HT-29 (cell line): ENCODE results near the gene FOSL1. TPM values are rescaled to one million over a fixed set of nuclear protein-coding genes. Genes with fewer than 3 reads are reported as not detected.

ENCODE experiments used
- DNase-seq: peaks from one replicate; pipeline ENCODE4 v3.0.0-alpha.2; 2015; ENCODE audit warnings: low spot score
- total RNA-seq: library from RNA; depleted of rRNA; stranded (reverse); fragments of >200 nt; shearing (Covaris generic); gene quantifications from 2 replicates; pipeline ENCODE4 v1.2.3, GENCODE V29; 2014

Gene FOSL1
- total RNA-seq, 1 experiment from 2014 or later: 140 TPM

DNA sequence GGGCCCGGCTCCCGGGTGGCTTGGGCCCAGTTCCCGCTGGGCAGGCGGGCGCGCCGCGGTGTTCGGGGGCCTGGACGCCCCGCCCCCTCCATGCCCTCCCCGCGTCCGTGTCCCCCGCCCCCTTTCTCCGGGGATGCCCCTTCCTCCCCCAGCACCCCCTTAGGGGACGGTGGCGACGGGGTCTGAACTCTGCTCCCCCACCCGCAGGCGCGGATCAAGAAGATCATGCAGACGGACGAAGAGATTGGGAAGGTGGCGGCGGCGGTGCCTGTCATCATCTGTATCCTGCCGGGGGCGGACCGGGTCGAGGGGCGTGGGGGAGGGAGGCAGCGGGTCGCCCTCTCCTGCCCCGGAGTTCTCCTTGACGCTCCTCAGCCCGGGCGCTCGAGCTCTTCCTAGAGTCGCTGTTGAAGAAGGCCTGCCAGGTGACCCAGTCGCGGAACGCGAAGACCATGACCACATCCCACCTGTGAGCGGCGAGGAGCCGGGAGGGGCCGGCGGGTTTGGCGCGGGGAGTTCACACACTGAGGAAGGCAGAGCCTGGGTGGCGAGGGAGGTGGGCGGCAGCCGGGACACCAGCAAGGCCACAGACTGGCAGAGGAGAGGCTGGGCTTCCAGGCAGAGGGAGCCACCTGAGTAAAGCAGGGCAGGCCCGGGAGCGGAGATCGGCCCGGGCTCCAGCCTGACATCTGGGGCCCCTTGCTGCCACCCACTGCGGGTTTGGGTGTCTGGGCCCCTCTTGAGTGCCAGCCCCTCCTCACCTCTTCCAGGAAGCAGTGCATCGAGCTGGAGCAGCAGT, 19.6 kb upstream of the FOSL1 start:
- DNase-seq: peak; percentile 29

DNA sequence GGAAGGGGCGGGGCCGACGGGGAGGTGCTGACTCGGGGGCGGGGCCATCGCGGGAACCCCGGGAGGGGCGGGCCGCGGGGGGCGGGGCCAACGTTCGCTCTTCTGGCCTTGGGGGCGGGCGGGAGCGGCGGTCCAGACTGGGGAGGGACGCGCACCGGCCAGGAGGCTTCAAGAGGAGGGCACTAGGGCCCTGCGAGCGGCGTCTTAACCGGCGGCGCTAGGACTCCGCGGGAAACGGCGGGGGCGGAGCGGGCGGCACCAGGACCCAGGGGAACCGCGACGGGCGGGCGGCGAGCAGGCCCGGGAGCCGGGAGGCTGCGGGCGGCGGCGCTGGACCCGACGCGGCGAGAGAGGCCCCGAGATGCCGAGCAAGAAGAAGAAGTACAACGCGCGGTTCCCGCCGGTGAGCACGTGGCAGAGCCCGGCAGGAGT, 19.0 kb upstream of the FOSL1 start, which contains the start of gene DRAP1:
TSS of gene DRAP1 (plus strand) at position 286 of the 432 bp plus-strand sequence. CDS start at position 362, 76 bp downstream.
- peak; percentile 98 for DNase-seq

DNA sequence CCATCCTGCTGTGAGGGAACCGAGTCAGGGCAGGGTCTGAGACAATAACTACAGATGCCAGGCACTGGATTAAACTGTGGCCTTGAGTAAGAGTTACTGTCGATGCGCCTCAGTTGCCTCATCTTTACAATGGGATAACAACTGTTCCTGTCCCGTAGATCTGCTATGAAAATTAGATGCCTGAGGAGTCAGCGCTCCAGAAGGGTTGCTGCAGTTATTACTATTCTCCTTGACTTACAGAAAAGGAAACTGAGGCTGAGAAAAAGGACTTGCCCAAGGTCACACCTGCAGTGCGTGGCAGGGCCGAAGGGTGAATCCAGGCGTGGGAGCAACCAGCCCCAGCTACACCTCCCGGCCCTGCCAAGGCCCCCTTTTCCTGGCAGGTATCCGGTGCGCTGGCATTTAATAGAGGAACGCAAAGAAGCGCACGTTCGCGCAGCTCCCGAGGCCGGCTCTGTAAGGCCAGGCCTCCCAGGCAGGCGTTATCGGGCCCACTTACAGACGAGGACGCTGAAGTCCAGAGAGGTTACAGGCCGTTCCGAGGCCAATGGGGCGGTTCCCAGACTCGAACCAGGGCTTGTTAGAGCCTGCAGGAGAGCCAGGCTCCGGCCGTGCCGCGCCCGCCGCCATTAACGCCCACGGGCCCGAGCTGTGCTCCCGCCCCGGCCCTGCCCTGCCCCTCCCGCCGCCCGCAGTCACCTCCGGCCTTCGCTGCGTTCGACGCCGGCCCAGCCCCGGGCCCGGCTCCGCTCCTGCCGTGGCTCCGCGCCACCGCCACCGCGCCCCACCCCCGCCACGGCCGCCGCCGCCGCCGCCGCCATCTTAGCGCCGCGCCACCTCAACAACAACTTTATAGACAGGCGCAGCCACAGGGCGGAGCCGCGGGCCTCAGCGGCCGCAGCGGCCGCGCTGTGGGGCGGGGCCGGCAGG, 18.3 kb upstream of the FOSL1 start, which contains the start of gene C11orf68:
TSS of gene C11orf68 (minus strand) at position 852 of the 930 bp plus-strand sequence. CDS start at position 821, 31 bp downstream.
- DNase-seq: peak; percentile 48

DNA sequence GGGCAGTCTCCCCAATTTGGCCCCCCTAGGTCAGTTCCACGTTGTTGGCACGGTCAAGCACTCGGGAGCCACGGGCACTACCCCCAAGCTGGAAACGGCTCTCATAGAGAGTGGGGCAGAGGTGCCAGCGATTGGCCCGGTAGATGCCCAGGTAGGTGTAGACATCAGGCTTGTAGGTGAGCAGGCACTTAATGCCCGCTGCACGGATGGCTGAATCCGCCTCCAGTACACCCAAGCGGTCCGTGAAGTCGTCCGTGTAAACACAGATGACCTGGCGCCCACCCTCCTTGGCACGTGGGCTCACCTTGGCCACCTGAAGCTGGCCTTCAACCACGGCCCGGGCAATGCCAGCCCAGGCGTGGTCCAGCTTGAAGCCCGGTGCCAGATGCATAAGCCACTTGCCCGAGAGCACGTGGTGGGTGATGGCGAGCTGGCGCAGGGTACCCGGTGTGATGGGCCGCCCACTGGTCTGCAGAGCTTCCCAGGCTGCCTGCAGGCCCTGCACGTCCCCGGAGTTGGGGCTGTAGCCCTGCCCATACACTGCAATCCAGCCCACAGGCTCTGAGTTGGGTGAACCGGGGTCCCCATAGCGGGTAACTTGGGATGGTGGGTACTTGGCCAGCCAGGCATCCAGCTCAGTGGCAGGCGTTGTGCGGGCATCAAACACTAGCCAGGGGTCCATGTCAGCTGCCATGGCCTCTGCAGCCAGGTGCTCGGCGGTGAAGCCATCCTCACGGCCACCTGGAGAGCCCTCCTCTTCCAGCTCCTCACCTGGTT, 17.4 kb upstream of the FOSL1 start:
- no peak for DNase-seq

DNA sequence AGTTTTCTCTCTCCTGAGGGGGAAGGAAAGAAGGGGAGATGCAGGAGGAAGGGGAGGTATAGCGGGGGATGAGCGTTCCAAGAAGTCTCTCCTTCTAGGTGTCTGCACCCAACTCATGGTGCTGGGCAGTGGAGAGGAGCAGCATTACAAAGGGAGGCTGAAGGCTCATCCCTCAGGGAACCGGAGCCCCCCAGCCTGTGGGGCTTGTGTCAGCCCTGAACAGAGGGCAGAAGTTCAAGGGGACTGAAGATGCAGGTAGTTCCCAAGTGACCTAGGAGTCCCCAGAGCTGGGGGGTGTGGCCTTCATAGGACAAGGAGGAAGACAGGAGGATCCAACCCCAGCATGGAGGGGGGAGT, 16.9 kb upstream of the FOSL1 start:
- DNase-seq: no peak

DNA sequence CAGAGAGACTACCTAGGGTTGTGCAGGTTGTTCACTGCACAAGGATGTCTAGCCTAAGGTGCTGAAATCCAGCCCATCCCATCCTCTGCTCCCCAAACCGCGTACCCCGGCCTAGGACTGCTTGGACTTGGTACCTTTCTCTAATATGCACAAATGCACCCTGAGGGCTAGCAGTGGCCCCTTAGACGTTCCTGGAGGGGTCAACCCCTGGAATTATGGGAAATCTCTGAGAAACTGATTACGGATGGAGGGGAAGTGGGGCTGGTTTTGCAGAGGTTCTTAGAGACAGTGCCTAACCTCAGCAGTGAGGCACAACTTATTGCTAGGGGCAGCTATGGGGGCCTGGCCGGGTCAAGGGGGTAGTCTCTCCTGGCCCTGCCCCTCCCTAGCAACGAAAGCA, 16.2 kb upstream of the FOSL1 start:
- DNase-seq: no peak

DNA sequence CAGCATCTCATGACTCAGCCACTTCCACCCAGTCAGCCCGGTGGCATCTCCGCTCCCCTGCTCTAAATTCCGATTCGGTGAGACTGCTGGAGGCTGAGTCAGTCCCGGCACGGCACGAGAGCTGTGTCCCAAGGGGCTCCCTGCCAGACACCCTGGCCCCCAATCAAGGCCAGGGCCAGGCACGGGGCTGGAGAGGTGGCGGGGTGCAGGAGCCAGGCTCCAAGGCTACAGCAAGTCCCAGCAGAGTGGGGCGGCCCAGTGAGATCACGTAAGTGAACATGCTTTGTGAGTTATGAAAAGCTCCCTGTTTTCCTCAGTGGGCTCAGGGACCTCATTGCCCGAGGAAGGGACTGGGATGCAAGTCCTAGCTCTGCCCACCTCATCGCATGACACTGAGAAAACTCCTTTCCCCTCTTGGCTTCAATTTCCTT, 15.6 kb upstream of the FOSL1 start:
- peak; percentile 82 for DNase-seq

DNA sequence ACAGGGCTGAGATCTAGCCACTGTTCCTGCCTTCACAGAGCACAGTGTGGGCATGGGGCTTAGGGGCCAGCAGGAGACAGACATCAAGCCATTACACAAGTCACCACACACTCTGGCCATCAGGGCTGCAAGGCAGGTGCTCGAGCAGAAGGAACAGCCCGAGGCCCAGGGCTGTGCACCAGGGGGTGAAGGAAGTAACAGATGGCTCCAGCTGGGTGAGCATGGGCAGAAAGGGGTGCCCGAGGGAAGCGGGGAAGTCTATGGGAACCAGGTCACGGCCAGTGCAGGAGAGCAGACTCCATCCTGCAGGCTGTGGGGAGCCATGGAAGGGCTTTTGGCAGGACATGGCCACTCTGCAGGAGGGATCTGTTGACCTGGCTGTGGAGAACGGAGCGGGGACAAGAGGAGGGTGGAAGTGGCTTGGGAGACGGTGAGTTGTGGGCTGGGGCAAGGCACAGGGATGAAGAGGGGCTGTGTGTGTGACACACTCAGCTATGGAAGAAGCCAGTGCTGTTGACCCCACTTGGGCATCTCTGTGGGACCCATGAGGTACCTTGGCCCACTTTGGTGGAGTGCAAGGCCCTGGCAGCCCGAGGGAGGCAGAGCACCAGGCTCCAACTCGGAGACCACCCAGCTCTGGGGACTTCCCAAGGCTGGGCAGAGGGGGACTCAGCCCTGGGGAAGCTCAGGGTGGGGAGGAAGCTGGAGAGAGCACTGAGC, 15.1 kb upstream of the FOSL1 start:
- DNase-seq: no peak

DNA sequence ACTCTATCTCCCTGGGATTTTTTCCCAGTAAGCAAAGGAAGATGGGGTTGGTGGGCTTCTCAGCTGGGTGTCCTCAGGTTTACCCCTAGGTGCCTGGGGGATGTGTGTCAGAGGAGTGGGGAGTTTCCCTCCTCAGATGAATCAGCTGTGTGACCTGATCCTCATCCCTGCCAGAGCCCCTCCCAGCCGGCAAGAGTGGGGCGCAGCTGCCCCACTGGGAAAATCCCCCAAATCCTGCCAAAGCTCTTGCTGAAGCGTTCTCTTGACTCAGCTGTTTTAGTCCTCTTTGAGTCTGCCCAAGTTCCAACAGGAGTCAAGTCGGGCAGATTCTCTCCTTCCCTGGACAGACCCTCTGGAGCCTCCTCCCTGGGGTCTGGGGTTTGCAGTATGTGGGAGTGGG, 12.7 kb upstream of the FOSL1 start:
- DNase-seq: no peak

DNA sequence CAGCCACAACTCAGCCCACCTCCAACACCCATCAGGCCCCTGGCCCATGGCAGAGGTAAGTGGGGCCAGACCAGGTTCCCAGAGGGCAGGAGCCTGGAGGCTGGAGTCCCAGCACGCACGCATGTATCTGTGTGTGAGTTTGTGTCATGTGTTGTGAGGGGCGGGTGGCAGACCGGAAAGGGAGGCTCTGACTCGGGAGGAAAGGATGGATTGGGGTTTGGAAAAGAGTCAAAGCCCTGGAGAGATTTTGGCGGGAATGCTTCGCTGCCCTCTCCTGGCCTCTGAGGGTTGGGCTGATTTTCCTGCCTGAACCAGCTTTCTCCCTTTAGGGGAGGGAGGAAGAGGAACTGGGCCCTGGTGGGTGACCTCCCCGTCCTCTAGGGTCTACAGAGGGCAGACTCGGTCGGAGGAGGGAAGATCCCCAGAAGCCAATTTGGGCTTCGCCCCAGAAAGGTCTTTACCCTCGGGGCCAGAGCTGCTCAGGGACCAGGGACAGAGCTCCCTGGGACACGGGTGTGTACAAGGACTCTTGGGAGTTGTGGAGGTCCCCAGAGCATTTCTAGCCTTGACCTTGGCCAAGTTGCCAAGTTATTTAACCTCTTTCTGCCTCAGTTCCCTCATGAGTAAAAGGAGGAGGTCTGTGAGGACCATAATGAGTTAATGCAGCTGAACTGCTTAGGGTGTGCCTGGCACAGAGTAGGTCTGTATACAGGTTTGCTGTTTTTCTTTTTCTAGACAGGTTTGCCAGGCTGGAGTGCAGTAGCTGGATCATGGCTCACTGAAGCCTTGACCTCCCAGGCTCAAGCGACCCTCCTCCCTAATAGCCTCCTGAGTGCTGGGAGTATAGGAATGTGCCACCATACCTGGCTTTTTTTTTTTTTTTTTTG, 11.7 kb upstream of the FOSL1 start:
- peak; percentile 82 for DNase-seq

DNA sequence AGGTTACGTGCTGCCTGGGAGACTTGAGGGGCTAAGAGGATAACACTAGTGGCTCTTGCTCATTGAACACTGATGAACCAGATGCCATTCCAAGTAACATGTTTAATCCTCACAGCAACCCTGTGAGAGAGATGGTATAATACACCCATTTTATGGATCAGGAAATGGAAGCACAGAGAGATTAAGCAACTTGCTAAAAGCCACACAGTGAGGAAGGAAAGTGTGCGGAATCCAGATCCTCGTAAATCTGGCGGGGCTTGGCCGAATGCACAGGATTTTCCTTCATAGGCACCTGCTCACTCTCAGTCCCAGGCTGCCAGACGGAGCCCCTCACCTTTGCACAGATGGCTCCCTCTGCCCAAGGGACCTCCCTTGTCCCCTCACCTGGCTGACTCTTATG, 7.7 kb upstream of the FOSL1 start:
- DNase-seq: no peak

DNA sequence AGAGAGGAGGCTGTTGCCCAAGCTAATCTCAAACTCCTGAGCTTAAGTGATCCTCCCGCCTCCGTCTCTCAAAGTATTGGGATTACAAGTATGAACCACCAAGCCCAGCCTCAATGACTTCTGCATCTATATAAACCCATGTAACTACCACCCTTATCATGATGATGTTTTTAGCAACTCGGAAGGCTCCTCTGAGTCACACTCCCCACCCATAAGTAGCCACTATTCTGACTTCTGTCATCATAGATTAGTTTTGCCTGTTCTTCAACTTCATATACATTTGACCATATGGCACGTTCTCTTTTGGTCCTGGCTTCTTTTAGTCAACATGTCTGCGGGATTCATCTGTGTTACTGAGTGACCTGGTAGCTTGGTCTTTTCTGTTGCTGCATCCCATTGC, 6.4 kb upstream of the FOSL1 start:
- no peak for DNase-seq

DNA sequence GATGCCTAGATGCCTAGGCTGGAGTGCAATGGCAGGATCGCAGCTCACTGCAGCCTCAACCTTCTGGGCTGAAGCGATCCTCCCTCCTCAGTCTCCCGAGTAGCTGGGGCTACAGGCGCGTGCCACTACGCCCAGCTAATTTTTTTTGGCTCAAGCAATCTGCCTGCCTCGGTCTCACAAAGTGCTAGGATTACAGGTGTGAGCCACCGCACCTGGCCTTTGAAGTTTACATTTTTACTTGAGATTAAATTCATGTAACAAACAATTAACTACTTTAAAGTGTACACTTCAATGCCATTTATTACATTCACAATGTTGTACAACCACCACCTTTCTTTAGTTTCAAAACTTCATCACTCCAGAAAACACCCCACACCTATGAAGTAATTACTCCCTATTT, 3.5 kb upstream of the FOSL1 start:
- DNase-seq: no peak

DNA sequence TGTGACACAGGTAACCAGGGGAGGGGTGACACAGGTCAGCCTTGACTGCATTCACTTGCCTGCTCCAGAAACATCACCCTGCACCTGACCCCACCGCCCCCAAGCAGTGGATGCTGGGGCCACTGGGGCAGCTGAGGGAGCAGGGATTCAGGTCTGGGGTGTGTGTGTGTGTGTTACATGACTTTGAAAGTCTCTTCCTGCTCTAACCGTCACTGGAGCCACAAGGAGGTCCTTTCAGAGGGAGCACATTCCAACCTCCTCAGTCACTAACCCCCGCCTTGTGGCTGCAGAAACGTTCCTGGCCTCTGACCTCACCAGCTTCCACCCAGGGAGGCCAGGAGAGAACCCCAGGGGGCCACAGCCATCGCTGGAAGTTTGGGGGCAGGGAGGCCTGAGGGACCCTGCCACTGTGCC, 2.9 kb upstream of the FOSL1 start:
- DNase-seq: peak; percentile 90

DNA sequence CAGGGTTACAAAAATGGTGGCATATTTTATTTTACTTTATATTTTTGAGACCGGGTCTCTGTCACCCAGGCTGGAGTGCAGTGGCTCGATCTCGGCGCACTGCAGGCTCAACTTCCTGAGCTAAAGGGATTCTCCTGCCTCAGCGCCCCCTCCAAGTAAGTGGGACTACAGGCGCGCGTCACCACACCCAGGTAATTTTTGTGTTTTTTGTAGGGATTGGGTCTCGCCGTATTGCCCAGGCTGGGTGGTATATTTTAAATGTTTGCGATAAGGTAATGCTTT, 652 bp upstream of the FOSL1 start:
- DNase-seq: no peak

DNA sequence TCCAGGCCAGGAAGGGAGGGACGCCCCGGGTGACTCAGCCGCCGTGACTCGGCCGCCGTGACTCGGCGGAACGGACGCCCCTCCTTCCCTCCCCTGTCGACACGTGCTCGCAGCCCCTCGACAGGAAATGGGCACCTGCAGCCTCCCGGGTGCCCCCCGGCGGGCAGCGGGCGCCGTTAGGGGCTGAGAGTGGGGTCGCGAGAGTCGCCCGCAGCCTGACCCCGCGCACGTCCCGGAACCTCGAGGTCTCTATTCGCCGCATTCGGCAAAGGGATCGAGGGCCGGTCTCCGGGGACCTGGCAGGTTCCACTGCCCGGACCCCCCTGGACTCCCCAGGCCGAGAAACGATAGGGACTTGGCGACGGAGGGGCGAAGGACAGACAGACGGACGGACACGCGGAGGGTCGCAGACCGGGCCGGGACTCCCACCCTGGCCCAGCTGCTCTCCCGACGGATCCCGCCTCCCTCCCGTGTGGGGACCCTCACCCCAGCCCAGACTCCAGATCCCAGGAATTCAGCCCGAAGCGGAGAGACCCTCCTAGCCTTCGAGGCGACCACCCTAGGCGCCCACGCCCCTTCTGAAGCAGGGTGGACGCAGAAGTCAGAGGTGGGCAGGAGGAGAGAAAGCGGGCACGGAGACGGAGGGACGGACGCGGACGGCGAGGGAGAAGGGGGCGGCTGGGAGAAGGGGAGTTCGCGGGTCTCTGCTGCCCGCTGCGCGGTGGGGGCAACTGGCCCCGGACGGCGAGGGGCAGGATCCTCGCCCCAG, 648 bp downstream of the FOSL1 start:
- DNase-seq: peak; percentile 76

DNA sequence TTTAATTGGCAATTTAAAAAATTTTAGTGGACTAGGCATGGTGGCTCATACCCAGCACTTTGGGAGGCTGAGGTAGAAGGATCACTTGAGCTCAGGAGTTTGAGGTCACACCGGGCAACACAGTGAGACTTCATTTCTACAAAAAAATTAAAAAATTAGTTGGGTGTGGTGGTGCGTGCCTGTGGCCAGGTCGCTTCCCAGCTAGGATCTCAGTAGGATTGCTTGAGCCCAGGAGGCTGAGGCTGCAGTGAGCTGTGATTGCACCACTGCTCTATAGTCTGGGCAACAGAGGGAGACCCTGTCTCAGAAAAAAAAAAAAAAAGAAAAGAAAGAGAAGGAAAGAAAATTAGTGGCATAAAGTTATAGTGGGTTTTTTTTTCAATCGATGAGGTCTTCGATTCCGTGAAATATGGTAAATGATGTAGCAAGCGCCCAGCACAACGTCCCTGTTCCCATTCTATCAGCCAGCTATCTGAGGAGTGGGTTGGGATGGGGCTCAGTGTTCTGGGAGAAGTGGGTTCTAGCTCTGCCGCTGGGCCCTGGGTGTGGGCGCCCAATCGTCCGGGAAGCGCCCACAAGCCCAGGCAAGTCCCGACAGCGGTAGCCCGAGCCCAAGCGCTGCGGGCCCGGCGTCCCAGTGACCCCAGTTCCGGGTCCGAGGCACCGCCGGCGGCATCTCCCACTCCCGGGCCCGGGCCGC, 1.4 kb downstream of the FOSL1 start:
- DNase-seq: no peak

DNA sequence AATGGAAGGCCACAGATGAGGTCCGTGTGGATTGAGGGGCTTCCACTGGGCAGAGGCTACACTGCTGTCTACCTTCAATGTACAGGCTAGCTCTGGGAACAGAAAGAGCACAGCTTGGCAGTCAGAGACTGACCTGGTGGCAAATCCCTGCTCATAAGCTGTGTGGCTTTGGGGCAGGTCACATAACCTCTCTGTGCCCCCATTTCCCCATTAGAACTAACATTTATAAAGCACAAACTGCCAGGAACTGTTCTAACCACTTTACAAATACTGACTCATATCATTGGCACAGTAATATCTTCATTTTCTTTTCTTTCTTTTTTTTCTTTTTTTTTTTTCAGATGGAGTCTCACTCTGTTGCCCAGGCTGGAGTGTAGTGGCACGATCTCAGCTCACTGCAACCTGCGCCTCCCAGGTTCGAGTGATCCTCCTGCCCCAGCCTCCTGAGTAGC, 3.1 kb downstream of the FOSL1 start:
- DNase-seq: no peak
